ENCODE measurements around the gene SPO11. TPM values are rescaled to one million over a fixed set of nuclear protein-coding genes. Genes with fewer than 3 reads are reported as not detected.

SPO11 gene
- total RNA-seq, 1 experiment from 2014 or later = not detected

DNA sequence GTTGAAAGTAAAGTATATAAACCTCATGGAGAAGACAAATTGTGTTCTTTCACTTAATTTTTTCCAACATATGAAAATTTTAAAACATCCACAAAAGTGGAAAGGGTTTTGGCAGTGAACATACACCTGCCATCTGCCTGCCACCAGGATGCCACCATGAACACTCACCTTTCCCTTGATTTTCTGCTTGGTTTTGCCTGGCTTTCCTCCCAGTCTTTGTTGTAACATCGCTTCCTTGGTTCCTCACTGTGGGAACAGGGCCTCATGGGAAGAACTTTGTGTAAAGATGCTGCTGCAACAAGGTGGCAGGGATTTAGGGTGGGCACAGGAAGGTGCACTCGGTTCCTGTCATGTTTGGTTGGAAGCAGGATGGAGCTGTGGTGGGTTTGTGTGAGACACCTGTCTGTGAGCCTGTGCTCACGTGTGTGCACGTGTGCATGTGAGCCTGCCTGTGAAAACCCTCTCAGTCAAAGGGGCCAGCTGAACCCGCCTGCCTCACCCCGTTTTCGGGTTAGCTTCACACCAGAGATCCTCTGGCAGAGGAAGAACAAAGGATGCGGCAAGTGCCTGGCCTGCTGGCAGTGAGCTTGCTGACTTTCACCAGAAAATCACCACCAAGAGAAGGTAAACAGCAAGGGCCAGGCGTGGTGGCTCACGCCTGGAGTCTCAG, 50.6 kb downstream of the SPO11 start:
- ChIA-PET RAD21 (ENCODE audit: low non-redundant PET in 1 of 2, low total read pairs in 2 of 2, uncharacterized antibody in 2 of 2, unreplicated experiment in 2 of 2) (no interaction called here), CTCF (interaction anchor here (1.2 to 1.7 kb wide), 2 partner anchors 9 to 118 kb away, joined by 3 to 5 read pairs; no protein-coding TSS in a partner anchor), POLR2A (no interaction called here)
- no peak for DNase-seq (ENCODE audit: low read depth, low spot score)
- intact Hi-C loops (cut with micrococcal nuclease) = loop anchor here (10.0 kb wide), 1 partner anchor 215 kb away; no protein-coding TSS in a partner anchor
- no peak overlapping the region for H3K4me2 ChIP-seq (ENCODE audit: low read length)
- no TSS peak for BruUV-seq (replicated peaks)
- no peaks in the 10 kb centered on the region for H3K4me1 ChIP-seq (ENCODE audit: control insufficient read depth in 1 of 2, insufficient read depth in 2 of 2, low read length in 2 of 2)
- no peak overlapping the region for H3K4me3 ChIP-seq (replicated peaks in 1 of 2; ENCODE audit: low read depth in 1 of 2, low read length in 2 of 2)
- H3K9ac ChIP-seq (ENCODE audit: low read length) = no peak overlapping the region
- peaks cover 7% of the 10 kb centered on the region; the same call in 1 of the 2 replicates for H4K20me1 ChIP-seq (ENCODE audit: insufficient read depth)
- no peaks in the 10 kb centered on the region for H3K79me2 ChIP-seq (ENCODE audit: insufficient read depth, low read length)
- no peak for ATAC-seq
- H3K27me3 ChIP-seq (ENCODE audit: insufficient read depth, low read length) = no peaks in the 10 kb centered on the region
- peaks cover 15 to 30% of the 10 kb centered on the region in 2 experiments; a peak in 3 of 4 replicates for H3K36me3 ChIP-seq (ENCODE audit: control insufficient read depth in 1 of 2, insufficient read depth in 2 of 2, low read length in 2 of 2)
- H2AFZ ChIP-seq (ENCODE audit: low read depth, low read length, poor library complexity, severe bottlenecking) = no peak overlapping the region
- no peaks in the 10 kb centered on the region for H3K9me2 ChIP-seq (ENCODE audit: insufficient read depth)
- no peak for TF ChIP-seq POLR2AphosphoS5 (IDR thresholded peaks at IDR 0.05; ENCODE audit: low read depth, low read length)
- TF ChIP-seq CEBPB (IDR thresholded peaks at IDR 0.05; ENCODE audit: low read depth) = no peak
- no peak for TF ChIP-seq TCF7L2 (IDR thresholded peaks at IDR 0.05; ENCODE audit: borderline replicate concordance, extremely low read depth, insufficient read depth, insufficient read length)
- TF ChIP-seq, protein P1, sequence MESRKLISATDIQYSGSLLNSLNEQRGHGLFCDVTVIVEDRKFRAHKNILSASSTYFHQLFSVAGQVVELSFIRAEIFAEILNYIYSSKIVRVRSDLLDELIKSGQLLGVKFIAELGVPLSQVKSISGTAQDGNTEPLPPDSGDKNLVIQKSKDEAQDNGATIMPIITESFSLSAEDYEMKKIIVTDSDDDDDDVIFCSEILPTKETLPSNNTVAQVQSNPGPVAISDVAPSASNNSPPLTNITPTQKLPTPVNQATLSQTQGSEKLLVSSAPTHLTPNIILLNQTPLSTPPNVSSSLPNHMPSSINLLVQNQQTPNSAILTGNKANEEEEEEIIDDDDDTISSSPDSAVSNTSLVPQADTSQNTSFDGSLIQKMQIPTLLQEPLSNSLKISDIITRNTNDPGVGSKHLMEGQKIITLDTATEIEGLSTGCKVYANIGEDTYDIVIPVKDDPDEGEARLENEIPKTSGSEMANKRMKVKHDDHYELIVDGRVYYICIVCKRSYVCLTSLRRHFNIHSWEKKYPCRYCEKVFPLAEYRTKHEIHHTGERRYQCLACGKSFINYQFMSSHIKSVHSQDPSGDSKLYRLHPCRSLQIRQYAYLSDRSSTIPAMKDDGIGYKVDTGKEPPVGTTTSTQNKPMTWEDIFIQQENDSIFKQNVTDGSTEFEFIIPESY (IDR thresholded peaks at IDR 0.05; ENCODE audit: extremely low read depth, insufficient replicate concordance, low read length) = no peak
- no peak for TF ChIP-seq RAD21 (IDR thresholded peaks at IDR 0.05; ENCODE audit: low read depth)
- TF ChIP-seq YY1 (IDR thresholded peaks at IDR 0.05; ENCODE audit: extremely low read depth, insufficient replicate concordance, low read depth, low read length) = no peak
- TF ChIP-seq, protein P2, sequence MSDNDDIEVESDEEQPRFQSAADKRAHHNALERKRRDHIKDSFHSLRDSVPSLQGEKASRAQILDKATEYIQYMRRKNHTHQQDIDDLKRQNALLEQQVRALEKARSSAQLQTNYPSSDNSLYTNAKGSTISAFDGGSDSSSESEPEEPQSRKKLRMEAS (IDR thresholded peaks at IDR 0.05) = no peak
- no peak for TF ChIP-seq ELF1 (IDR thresholded peaks at IDR 0.05; ENCODE audit: borderline replicate concordance, low read depth)
- no peak for TF ChIP-seq ZNF274 (IDR thresholded peaks at IDR 0.05; ENCODE audit: low read depth, low read length)
- no peak for TF ChIP-seq EGR1 (IDR thresholded peaks at IDR 0.05; ENCODE audit: low read depth)
- TF ChIP-seq EZH2phosphoT487 (IDR thresholded peaks at IDR 0.05; ENCODE audit: borderline replicate concordance) = no peak
- H3K9me3 ChIP-seq (ENCODE audit: control insufficient read depth in 1 of 2, insufficient read depth in 1 of 2, low read depth in 1 of 2, low read length in 2 of 2) = no peaks in the 10 kb centered on the region
- H3K27ac ChIP-seq (ENCODE audit: low read depth, low read length) = no peak overlapping the region
